Caco-2 (cell line): ENCODE results near the gene SYPL2. TPM values are rescaled to one million over a fixed set of nuclear protein-coding genes. Genes with fewer than 3 reads are reported as not detected.

Source experiments
- BruUV-seq: library from RNA; stranded (reverse); fragments of 400-500 nt; replicated peaks from 2 replicates; lab custom pipeline; 2021; lab: Mats Ljungman, UMichigan
- CTCF ChIA-PET: fragments of 300-600 bp; sonication (Branson Sonifier 250); formaldehyde crosslinking; loops from one replicate; lab custom pipeline; 2022; ENCODE audit warnings: antibody characterized with exemption; lab: Charles Lee
- POLR2A ChIA-PET: fragments of 300-600 bp; sonication (Branson Sonifier 250); formaldehyde crosslinking; loops from one replicate; lab custom pipeline; 2022; ENCODE audit warnings: antibody characterized with exemption; lab: Charles Lee
- DNase-seq, 2 experiments: peaks; one replicate each; pipeline versions ENCODE4 v3.0.0 to v3.0.0-alpha.2; 2020 to 2022
- H3K27me3 ChIP-seq: replicated peaks from 2 replicates; pipeline ENCODE4 v1.6.0; 2011; ENCODE audit warnings: low read length; ENCODE audit not compliant: control insufficient read depth, insufficient read depth
- H3K36me3 ChIP-seq: 2 replicates; pipeline ENCODE4 v1.5.1; 2011; ENCODE audit warnings: low read length; ENCODE audit not compliant: control insufficient read depth, insufficient read depth
- H3K4me1 ChIP-seq: fragments of 250-450 bp; sonication (Bioruptor Pico); 2 replicates; pipeline ENCODE4 v1.5.1; 2020; ENCODE audit warnings: mild to moderate bottlenecking
- H3K4me3 ChIP-seq: 2 replicates; pipeline ENCODE4 v1.5.1; 2011; ENCODE audit warnings: low read depth, mild to moderate bottlenecking, control low read depth, low read length
- H3K9me3 ChIP-seq: fragments of 250-450 bp; sonication (Bioruptor Pico); 2 replicates; pipeline ENCODE4 v1.5.1; 2020; ENCODE audit warnings: mild to moderate bottlenecking, moderate library complexity
- H3K27ac Mint-ChIP-seq: one replicate; pipeline ENCODE4 v1.8.0; 2022; ENCODE audit warnings: mixed read lengths; ENCODE audit not compliant: unreplicated experiment
- H3K27me3 Mint-ChIP-seq: one replicate; pipeline ENCODE4 v1.8.0; 2022; ENCODE audit warnings: mixed read lengths; ENCODE audit not compliant: insufficient read depth, unreplicated experiment
- H3K36me3 Mint-ChIP-seq: one replicate; pipeline ENCODE4 v1.8.0; 2022; ENCODE audit warnings: mild to moderate bottlenecking, mixed read lengths; ENCODE audit not compliant: insufficient read depth, unreplicated experiment
- H3K4me1 Mint-ChIP-seq: one replicate; pipeline ENCODE4 v1.8.0; 2022; ENCODE audit warnings: low read depth, mixed read lengths; ENCODE audit not compliant: unreplicated experiment
- H3K4me3 Mint-ChIP-seq: one replicate; pipeline ENCODE4 v1.8.0; 2022; ENCODE audit warnings: mild to moderate bottlenecking, moderate library complexity, mixed read lengths; ENCODE audit not compliant: unreplicated experiment
- H3K9me3 Mint-ChIP-seq: one replicate; pipeline ENCODE4 v1.8.0; 2022; ENCODE audit warnings: mixed read lengths; ENCODE audit not compliant: unreplicated experiment
- CTCF ChIP-seq, 2 experiments: fragments of 200-600 bp in 1 of 2; IDR thresholded peaks; 1 replicate in 1 of 2; 2 replicates in 1 of 2; pipeline versions ENCODE4 v1.5.1 to v1.8.0; 2011 to 2022; ENCODE audit warnings: antibody characterized with exemption in 1 of 2, control low read depth in 1 of 2, inconsistent platforms in 1 of 2, low read depth in 1 of 2, low read length in 1 of 2, mild to moderate bottlenecking in 1 of 2, moderate library complexity in 1 of 2; ENCODE audit not compliant: insufficient read depth in 1 of 2, severe bottlenecking in 1 of 2, unreplicated experiment in 1 of 2
- intact Hi-C: fragments of 100-400 bp; cut with micrococcal nuclease; formaldehyde crosslinking; loops from one replicate; pipeline ENCODE4 v1.10.0; 2022; ENCODE audit not compliant: unreplicated experiment
- total RNA-seq: library from RNA; stranded (reverse); gene quantifications from 2 replicates; pipeline ENCODE4 v1.2.3, GENCODE V29; 2022

SYPL2 gene
- total RNA-seq, 1 experiment from 2014 or later = 0.45 TPM

GRCh38 chr1:109499081-109499480, 32.7 kb downstream of the SYPL2 start:
- no peaks in the 10 kb centered on the region for H3K36me3 ChIP-seq
- Mint-ChIP-seq H3K4me3 (no peak overlapping the region), H3K36me3 (peaks cover 4% of the 10 kb centered on the region), H3K9me3 (no peaks in the 10 kb centered on the region), H3K27me3 (no peaks in the 10 kb centered on the region), H3K27ac (no peak overlapping the region), H3K4me1 (no peaks in the 10 kb centered on the region)
- no peak for DNase-seq
- TF ChIP-seq CTCF (IDR thresholded peaks at IDR 0.05; ENCODE audit: insufficient read depth in 1 of 2, low read depth in 1 of 2, low read length in 1 of 2, severe bottlenecking in 1 of 2, unreplicated experiment in 1 of 2) = no peak
- H3K4me3 ChIP-seq = no peak overlapping the region
- H3K27me3 ChIP-seq = no peaks in the 10 kb centered on the region
- no TSS peak for BruUV-seq
- ChIA-PET CTCF (interaction anchor here (1.0 to 11.6 kb wide), 2 partner anchors 9 to 32 kb away, joined by 3 to 131 read pairs; no protein-coding TSS in a partner anchor), POLR2A (no interaction called here)
- intact Hi-C loops = no loop called here
- no peaks in the 10 kb centered on the region for H3K9me3 ChIP-seq
- no peaks in the 10 kb centered on the region for H3K4me1 ChIP-seq

- no peaks in the 10 kb centered on the region for H3K9me3 ChIP-seq
- no TSS peak for BruUV-seq
- no peaks in the 10 kb centered on the region for H3K4me1 ChIP-seq
- H3K36me3 Mint-ChIP-seq = no peaks in the 10 kb centered on the region
- H3K27me3 Mint-ChIP-seq = no peaks in the 10 kb centered on the region
- peak; percentile 56 to 59 for DNase-seq
- H3K27me3 ChIP-seq = no peaks in the 10 kb centered on the region
- H3K27ac Mint-ChIP-seq = no peak overlapping the region
- TF ChIP-seq CTCF (IDR thresholded peaks at IDR 0.05; ENCODE audit: insufficient read depth in 1 of 2, low read depth in 1 of 2, low read length in 1 of 2, severe bottlenecking in 1 of 2, unreplicated experiment in 1 of 2) = peak; percentile 7 to 30
- CTCF ChIA-PET = interaction anchor here (1.0 to 11.6 kb wide), 3 partner anchors 9 to 31 kb away, joined by 3 to 131 read pairs (median 3); partner anchors contain the start of gene AMIGO1
- no peaks in the 10 kb centered on the region for H3K36me3 ChIP-seq
- no peaks in the 10 kb centered on the region for H3K4me1 Mint-ChIP-seq
- no peak overlapping the region for H3K4me3 ChIP-seq
- H3K4me3 Mint-ChIP-seq = no peak overlapping the region
- no peaks in the 10 kb centered on the region for H3K9me3 Mint-ChIP-seq
- intact Hi-C loops = no loop called here
- POLR2A ChIA-PET = no interaction called here
Measured at GRCh38 chr1:109499661-109500536, 33.6 kb downstream of the SYPL2 start.

GRCh38 chr1:109500941-109501381, 34.6 kb downstream of the SYPL2 start:
- no peaks in the 10 kb centered on the region for H3K4me1 Mint-ChIP-seq
- H3K9me3 ChIP-seq = no peaks in the 10 kb centered on the region
- no peak for DNase-seq
- TF ChIP-seq CTCF (IDR thresholded peaks at IDR 0.05; ENCODE audit: insufficient read depth in 1 of 2, low read depth in 1 of 2, low read length in 1 of 2, severe bottlenecking in 1 of 2, unreplicated experiment in 1 of 2) = no peak
- no peak overlapping the region for H3K4me3 ChIP-seq
- H3K27ac Mint-ChIP-seq = no peak overlapping the region
- no TSS peak for BruUV-seq
- H3K36me3 Mint-ChIP-seq = no peaks in the 10 kb centered on the region
- ChIA-PET CTCF (no interaction called here), POLR2A (no interaction called here)
- H3K36me3 ChIP-seq = no peaks in the 10 kb centered on the region
- no peak overlapping the region for H3K4me3 Mint-ChIP-seq
- intact Hi-C loops = no loop called here
- H3K4me1 ChIP-seq = no peaks in the 10 kb centered on the region
- no peaks in the 10 kb centered on the region for H3K27me3 ChIP-seq
- no peaks in the 10 kb centered on the region for H3K9me3 Mint-ChIP-seq
- H3K27me3 Mint-ChIP-seq = no peaks in the 10 kb centered on the region
